Amniotic epithelial cell (primary cell): ENCODE data around the gene ITGB7.
A peak's percentile ranks its signal among the peaks of the same experiment; 100 is the strongest.
"Not testable (repeated sequence)": the region's sequence is repeated elsewhere in the genome, so short reads cannot be mapped to it uniquely, and the experiment has no call there.

ENCODE experiments used
- DNase-seq: peaks from one replicate; pipeline ENCODE4 v3.0.0-alpha.2; 2010; ENCODE audit warnings: low read depth

ITGB7 gene

GRCh38 chr12:53178803-53179202 lies 28.2 kb downstream of the ITGB7 start:
- DNase-seq: not testable (repeated sequence)

GRCh38 chr12:53177447-53177846 lies 29.6 kb downstream of the ITGB7 start:
- DNase-seq: not testable (repeated sequence)

- DNase-seq: no peak
These were observed 30.3 kb downstream of the ITGB7 start for GRCh38 chr12:53176750-53177149.

GRCh38 chr12:53174881-53175491 lies 32.1 kb downstream of the ITGB7 start:
- DNase-seq: peak; percentile 84

- no peak for DNase-seq
These were observed 33.9 kb downstream of the ITGB7 start for GRCh38 chr12:53173085-53173715.

GRCh38 chr12:53172352-53172751 lies 34.7 kb downstream of the ITGB7 start:
- DNase-seq: peak; percentile 61

GRCh38 chr12:53171725-53172329 lies 35.2 kb downstream of the ITGB7 start:
- peak; percentile 45 for DNase-seq

- DNase-seq: peak; percentile 51
These were observed 36.0 kb downstream of the ITGB7 start for GRCh38 chr12:53170876-53171724.

- DNase-seq: no peak
These were observed 36.8 kb downstream of the ITGB7 start for GRCh38 chr12:53170215-53170614.

GRCh38 chr12:53169644-53170043 lies 37.4 kb downstream of the ITGB7 start:
- DNase-seq: no peak

GRCh38 chr12:53166837-53167236 lies 40.2 kb downstream of the ITGB7 start:
- no peak for DNase-seq

- not testable (repeated sequence) for DNase-seq
These were observed 44.0 kb downstream of the ITGB7 start for GRCh38 chr12:53163008-53163407.

GRCh38 chr12:53161119-53161911 lies 45.7 kb downstream of the ITGB7 start:
- DNase-seq: no peak

- DNase-seq: no peak
These were observed 46.4 kb downstream of the ITGB7 start for GRCh38 chr12:53160673-53161072.

- DNase-seq: no peak
These were observed 47.1 kb downstream of the ITGB7 start for GRCh38 chr12:53160000-53160399.

GRCh38 chr12:53159195-53159839 lies 47.7 kb downstream of the ITGB7 start:
- DNase-seq: peak; percentile 60

GRCh38 chr12:53152390-53152789 lies 54.7 kb downstream of the ITGB7 start:
- no peak for DNase-seq

- no peak for DNase-seq
These were observed 56.0 kb downstream of the ITGB7 start for GRCh38 chr12:53151039-53151438.

GRCh38 chr12:53147653-53148052 lies 59.4 kb downstream of the ITGB7 start:
- no peak for DNase-seq

GRCh38 chr12:53147181-53147580 lies 59.9 kb downstream of the ITGB7 start:
- no peak for DNase-seq
